Adrenal gland (tissue), 5 donors: ENCODE measurements around the gene NPR2.

ENCODE experiments used
- POLR2A ChIP-seq, 2 donors: fragments of 450-650 bp; IDR thresholded peaks; one replicate each; pipeline ENCODE4 v1.6.1; 2017; ENCODE audit warnings: antibody characterized with exemption in 2 of 2, mild to moderate bottlenecking in 2 of 2, moderate library complexity in 1 of 2
- TF ChIP-seq, protein P1 (sequence below), 6 experiments: fragments of 450-650 bp in 4 of 6; fragments of 200-600 bp in 2 of 6; sonication (generic) in 1 of 6; IDR thresholded peaks; 1 replicate in 5 of 6; 2 replicates in 1 of 6; pipeline versions ENCODE4 v1.5.1 to v1.8.0; 2016 to 2021; ENCODE audit warnings: antibody characterized with exemption in 6 of 6, mild to moderate bottlenecking in 2 of 6, moderate library complexity in 1 of 6
- donor health status: DM: no; HTN: no; CAD: no.

DNA sequence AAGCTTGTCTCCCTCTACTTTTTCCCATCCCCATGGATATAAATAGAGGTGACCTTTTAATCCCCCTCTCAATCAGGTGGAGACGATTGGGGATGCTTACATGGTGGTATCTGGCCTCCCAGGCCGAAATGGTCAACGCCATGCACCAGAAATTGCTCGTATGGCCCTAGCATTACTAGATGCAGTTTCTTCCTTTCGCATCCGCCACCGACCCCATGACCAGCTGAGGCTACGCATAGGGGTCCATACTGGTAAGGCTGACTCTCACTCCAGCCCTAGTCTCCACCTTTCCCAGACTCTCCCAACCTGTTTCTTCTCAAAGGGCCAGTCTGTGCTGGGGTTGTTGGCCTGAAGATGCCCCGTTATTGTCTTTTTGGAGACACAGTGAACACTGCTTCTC lies 17.0 kb downstream of the NPR2 start:
- TF ChIP-seq, protein P1, sequence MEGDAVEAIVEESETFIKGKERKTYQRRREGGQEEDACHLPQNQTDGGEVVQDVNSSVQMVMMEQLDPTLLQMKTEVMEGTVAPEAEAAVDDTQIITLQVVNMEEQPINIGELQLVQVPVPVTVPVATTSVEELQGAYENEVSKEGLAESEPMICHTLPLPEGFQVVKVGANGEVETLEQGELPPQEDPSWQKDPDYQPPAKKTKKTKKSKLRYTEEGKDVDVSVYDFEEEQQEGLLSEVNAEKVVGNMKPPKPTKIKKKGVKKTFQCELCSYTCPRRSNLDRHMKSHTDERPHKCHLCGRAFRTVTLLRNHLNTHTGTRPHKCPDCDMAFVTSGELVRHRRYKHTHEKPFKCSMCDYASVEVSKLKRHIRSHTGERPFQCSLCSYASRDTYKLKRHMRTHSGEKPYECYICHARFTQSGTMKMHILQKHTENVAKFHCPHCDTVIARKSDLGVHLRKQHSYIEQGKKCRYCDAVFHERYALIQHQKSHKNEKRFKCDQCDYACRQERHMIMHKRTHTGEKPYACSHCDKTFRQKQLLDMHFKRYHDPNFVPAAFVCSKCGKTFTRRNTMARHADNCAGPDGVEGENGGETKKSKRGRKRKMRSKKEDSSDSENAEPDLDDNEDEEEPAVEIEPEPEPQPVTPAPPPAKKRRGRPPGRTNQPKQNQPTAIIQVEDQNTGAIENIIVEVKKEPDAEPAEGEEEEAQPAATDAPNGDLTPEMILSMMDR (IDR thresholded peaks at IDR 0.05): no peak
- no peak for TF ChIP-seq POLR2A (IDR thresholded peaks at IDR 0.05)
